Suprapubic skin (tissue), 4 donors: Measurements from ENCODE around the gene PRKD2. TPM values are rescaled to one million over a fixed set of nuclear protein-coding genes. Genes with fewer than 3 reads are reported as not detected.
A peak's percentile ranks its signal among the peaks of the same experiment; 100 is the strongest.
"Not testable (repeated sequence)": the region's sequence is repeated elsewhere in the genome, so short reads cannot be mapped to it uniquely, and the experiment has no call there.

Source experiments
- DNase-seq, 2 donors: peaks; one replicate each; pipeline ENCODE4 v3.0.0-alpha.2; 2019; ENCODE audit warnings: low spot score in 2 of 2
- H3K27ac ChIP-seq: fragments of 200-600 bp; sonication (generic); one replicate; pipeline ENCODE4 v1.5.1; 2019
- H3K27me3 ChIP-seq: fragments of 200-600 bp; sonication (generic); one replicate; pipeline ENCODE4 v1.5.1; 2019
- H3K36me3 ChIP-seq: fragments of 200-600 bp; sonication (generic); one replicate; pipeline ENCODE4 v1.5.1; 2019
- H3K4me1 ChIP-seq: fragments of 200-600 bp; sonication (generic); one replicate; pipeline ENCODE4 v1.5.1; 2019
- H3K4me3 ChIP-seq: fragments of 200-600 bp; sonication (generic); one replicate; pipeline ENCODE4 v1.5.1; 2019; ENCODE audit warnings: mild to moderate bottlenecking
- H3K9me3 ChIP-seq: fragments of 200-600 bp; sonication (generic); one replicate; pipeline ENCODE4 v1.5.1; 2019
- CTCF ChIP-seq, 2 donors: fragments of 200-600 bp in 1 of 2; fragments of 450-650 bp in 1 of 2; sonication (generic) in 1 of 2; IDR thresholded peaks; one replicate each; pipeline ENCODE4 v1.5.1; 2016 to 2019; ENCODE audit warnings: antibody characterized with exemption in 2 of 2, mild to moderate bottlenecking in 1 of 2, moderate library complexity in 1 of 2
- EP300 ChIP-seq: sonication (generic); formaldehyde crosslinking; IDR thresholded peaks from one replicate; pipeline ENCODE4 v1.6.1; 2017; ENCODE audit warnings: antibody characterized with exemption
- POLR2A ChIP-seq, 2 donors: fragments of 450-650 bp; IDR thresholded peaks; one replicate each; pipeline ENCODE4 v1.6.1; 2017; ENCODE audit warnings: antibody characterized with exemption in 2 of 2, mild to moderate bottlenecking in 2 of 2, moderate library complexity in 2 of 2
- POLR2AphosphoS5 ChIP-seq, 3 donors: sonication (generic); formaldehyde crosslinking; IDR thresholded peaks; one replicate each; pipeline ENCODE4 v1.6.1; 2017; ENCODE audit warnings: antibody characterized with exemption in 3 of 3
- WGBS: methylation state at CpG from one replicate; pipeline ENCODE4 v1.1.5; 2018; 5-methylcytosine and 5-hydroxymethylcytosine counted together
- total RNA-seq, 4 donors: library from RNA; depleted of rRNA; stranded (reverse); fragments of >200 nt; gene quantifications; one replicate each; pipeline ENCODE4 v1.1.0, GENCODE V29; 2016

The PRKD2 gene
- total RNA-seq, 4 donors from 2014 or later: 51.5 to 136 (median 61.2) TPM

- peak overlapping the region; percentile 84 for H3K27ac ChIP-seq
- H3K4me3 ChIP-seq: peak overlapping the region; percentile 80
- no peaks in the 10 kb centered on the region for H3K9me3 ChIP-seq
- TF ChIP-seq POLR2A (IDR thresholded peaks at IDR 0.05): no peak
- TF ChIP-seq POLR2AphosphoS5 (IDR thresholded peaks at IDR 0.05): no peak
- no peak for TF ChIP-seq EP300
- TF ChIP-seq CTCF (IDR thresholded peaks at IDR 0.05): no peak
- 1% methylated on average over 20 of the region's 20 CpGs for WGBS
- DNase-seq: no peak
- peaks cover 21% of the 10 kb centered on the region for H3K36me3 ChIP-seq
- peaks cover 43% of the 10 kb centered on the region for H3K4me1 ChIP-seq
- H3K27me3 ChIP-seq: no peaks in the 10 kb centered on the region
Measured at GRCh38 chr19:46716672-46717033, 261 bp downstream of the PRKD2 start.

- WGBS: 0% methylated on average over 38 of the region's 42 CpGs
Measured at GRCh38 chr19:46715975-46716671, 791 bp downstream of the PRKD2 start.

GRCh38 chr19:46715620-46715974 is 1.3 kb downstream of the PRKD2 start:
- no CpG with 5 or more reads among the region's 8 CpGs for WGBS
- Histone ChIP-seq H3K27me3 (no peaks in the 10 kb centered on the region), H3K4me1 (peaks cover 43% of the 10 kb centered on the region), H3K9me3 (no peaks in the 10 kb centered on the region), H3K36me3 (peaks cover 14% of the 10 kb centered on the region), H3K4me3 (peak overlapping the region; percentile 80), H3K27ac (peak overlapping the region; percentile 84)
- DNase-seq: no peak
- TF ChIP-seq EP300 (no peak), POLR2AphosphoS5 (IDR thresholded peaks at IDR 0.05) (no peak), POLR2A (IDR thresholded peaks at IDR 0.05) (no peak), CTCF (IDR thresholded peaks at IDR 0.05) (no peak)

More at GRCh38 chr19:46715975-46716671, 791 bp downstream of the PRKD2 start:
- no peaks in the 10 kb centered on the region for H3K27me3 ChIP-seq
- H3K4me3 ChIP-seq: peak overlapping the region; percentile 80
- no peak for DNase-seq
- H3K27ac ChIP-seq: peak overlapping the region; percentile 84
- H3K36me3 ChIP-seq: peaks cover 19% of the 10 kb centered on the region
- peaks cover 43% of the 10 kb centered on the region for H3K4me1 ChIP-seq
- no peaks in the 10 kb centered on the region for H3K9me3 ChIP-seq
- no peak for TF ChIP-seq POLR2AphosphoS5 (IDR thresholded peaks at IDR 0.05)
- no peak for TF ChIP-seq POLR2A (IDR thresholded peaks at IDR 0.05)
- no peak for TF ChIP-seq EP300
- no peak for TF ChIP-seq CTCF (IDR thresholded peaks at IDR 0.05)

- no peak for DNase-seq
- TF ChIP-seq POLR2A (IDR thresholded peaks at IDR 0.05) (no peak), POLR2AphosphoS5 (IDR thresholded peaks at IDR 0.05) (peak in 1 of 3 donors; percentile 27)
- peaks cover 10% of the 10 kb centered on the region for H3K36me3 ChIP-seq
- peak overlapping the region; percentile 80 for H3K4me3 ChIP-seq
- 3% methylated on average over 11 of the region's 12 CpGs for WGBS
- peaks cover 43% of the 10 kb centered on the region for H3K4me1 ChIP-seq
- H3K27me3 ChIP-seq: no peaks in the 10 kb centered on the region
- H3K9me3 ChIP-seq: no peaks in the 10 kb centered on the region
- peak overlapping the region; percentile 82 for H3K27ac ChIP-seq
Measured at GRCh38 chr19:46714444-46715106, 2.3 kb downstream of the PRKD2 start.

- Histone ChIP-seq H3K4me3 (peak overlapping the region; percentile 80), H3K36me3 (peaks cover 17% of the 10 kb centered on the region), H3K4me1 (peaks cover 43% of the 10 kb centered on the region), H3K9me3 (no peaks in the 10 kb centered on the region), H3K27ac (peak overlapping the region; percentile 82), H3K27me3 (no peaks in the 10 kb centered on the region)
- no peak for TF ChIP-seq CTCF (IDR thresholded peaks at IDR 0.05)
- TF ChIP-seq POLR2AphosphoS5 (IDR thresholded peaks at IDR 0.05): peak in 1 of 3 donors; percentile 46
- 1% methylated on average over 16 of the region's 39 CpGs for WGBS
- peak; percentile 98 for DNase-seq
Measured at GRCh38 chr19:46713781-46714443, 3.0 kb downstream of the PRKD2 start.

- H3K27ac ChIP-seq, DNase-seq, H3K27me3 ChIP-seq, H3K4me3 ChIP-seq, H3K9me3 ChIP-seq: not testable (repeated sequence)
- WGBS: 86% methylated on average over 6 of the region's 6 CpGs
- Histone ChIP-seq H3K36me3 (peaks cover 24% of the 10 kb centered on the region), H3K4me1 (peaks cover 36% of the 10 kb centered on the region)
Measured at GRCh38 chr19:46712768-46713338, 4.1 kb downstream of the PRKD2 start.
